ENCODE data around the gene USP32.
A peak's percentile ranks its signal among the peaks of the same experiment; 100 is the strongest.

USP32 gene

GRCh38 chr17:60416368-60416925 is 24.5 kb upstream of the USP32 start:
- no peak for TF ChIP-seq POLR2A (IDR thresholded peaks at IDR 0.05; ENCODE audit: low read depth, low read length)
- FAIRE-seq (no peak), DNase-seq (ENCODE audit: insufficient read length, low spot score) (no peak)

GRCh38 chr17:60415146-60415545 is 23.2 kb upstream of the USP32 start:
- no peak for TF ChIP-seq POLR2A (IDR thresholded peaks at IDR 0.05; ENCODE audit: low read depth, low read length)
- no peak for FAIRE-seq
- DNase-seq (ENCODE audit: insufficient read length, low spot score) = no peak

GRCh38 chr17:60412701-60413100 is 20.8 kb upstream of the USP32 start:
- TF ChIP-seq POLR2A (IDR thresholded peaks at IDR 0.05; ENCODE audit: low read depth, low read length) = no peak
- DNase-seq (ENCODE audit: insufficient read length, low spot score) (no peak), FAIRE-seq (no peak)

GRCh38 chr17:60410001-60410400 is 18.1 kb upstream of the USP32 start:
- no peak for DNase-seq (ENCODE audit: insufficient read length, low spot score)
- FAIRE-seq = no peak
- TF ChIP-seq POLR2A (IDR thresholded peaks at IDR 0.05; ENCODE audit: low read depth, low read length) = no peak

- FAIRE-seq (no peak), DNase-seq (ENCODE audit: insufficient read length, low spot score) (no peak)
- TF ChIP-seq POLR2A (IDR thresholded peaks at IDR 0.05; ENCODE audit: low read depth, low read length) = no peak
Observed at GRCh38 chr17:60406887-60407286, 15.0 kb upstream of the USP32 start.

GRCh38 chr17:60403962-60404361 is 12.0 kb upstream of the USP32 start:
- no peak for TF ChIP-seq POLR2A (IDR thresholded peaks at IDR 0.05; ENCODE audit: low read depth, low read length)
- FAIRE-seq = no peak
- DNase-seq (ENCODE audit: insufficient read length, low spot score) = no peak

- DNase-seq (ENCODE audit: insufficient read length, low spot score) (no peak), FAIRE-seq (no peak)
- TF ChIP-seq POLR2A (IDR thresholded peaks at IDR 0.05; ENCODE audit: low read depth, low read length) = no peak
Observed at GRCh38 chr17:60403523-60403810, 11.5 kb upstream of the USP32 start.

GRCh38 chr17:60401819-60402218 is 9.9 kb upstream of the USP32 start:
- TF ChIP-seq POLR2A (IDR thresholded peaks at IDR 0.05; ENCODE audit: low read depth, low read length) = no peak
- no peak for FAIRE-seq
- DNase-seq (ENCODE audit: insufficient read length, low spot score) = no peak

GRCh38 chr17:60398227-60398959 is 6.5 kb upstream of the USP32 start:
- FAIRE-seq (no peak), DNase-seq (ENCODE audit: insufficient read length, low spot score) (no peak)
- TF ChIP-seq POLR2A (IDR thresholded peaks at IDR 0.05; ENCODE audit: low read depth, low read length) = no peak

- DNase-seq (ENCODE audit: insufficient read length, low spot score) (no peak), FAIRE-seq (no peak)
- no peak for TF ChIP-seq POLR2A (IDR thresholded peaks at IDR 0.05; ENCODE audit: low read depth, low read length)
Observed at GRCh38 chr17:60396412-60396811, 4.5 kb upstream of the USP32 start.

- no peak for TF ChIP-seq POLR2A (IDR thresholded peaks at IDR 0.05; ENCODE audit: low read depth, low read length)
- no peak for FAIRE-seq
- no peak for DNase-seq (ENCODE audit: insufficient read length, low spot score)
Observed at GRCh38 chr17:60395508-60396065, 3.7 kb upstream of the USP32 start.

GRCh38 chr17:60393840-60394723 is 2.1 kb upstream of the USP32 start:
- DNase-seq (ENCODE audit: insufficient read length, low spot score) (no peak), FAIRE-seq (no peak)
- no peak for TF ChIP-seq POLR2A (IDR thresholded peaks at IDR 0.05; ENCODE audit: low read depth, low read length)

GRCh38 chr17:60392845-60393702 is 1.1 kb upstream of the USP32 start:
- peak; percentile 36 for DNase-seq (ENCODE audit: insufficient read length, low spot score)
- TF ChIP-seq POLR2A (IDR thresholded peaks at IDR 0.05; ENCODE audit: low read depth, low read length) = no peak
- peak; percentile 85 for FAIRE-seq
